SH-SY5Y (cell line): Measurements from ENCODE around the gene CRISP2.

Experiments used
- GATA2 ChIP-seq: IDR thresholded peaks from 2 replicates; pipeline ENCODE4 v1.6.1; 2011; ENCODE audit warnings: mild to moderate bottlenecking, low read depth, low read length
- GATA3 ChIP-seq: IDR thresholded peaks from 2 replicates; pipeline ENCODE4 v1.6.1; 2011; ENCODE audit warnings: low read depth, mild to moderate bottlenecking, low read length, moderate library complexity

GRCh38 chr6:49692534-49692933, 20.8 kb downstream of the CRISP2 start:
- TF ChIP-seq GATA2 (no peak), GATA3 (no peak)
